HG02884 (cell line): ENCODE results near the gene FBLN5.
"Not testable (repeated sequence)": the region's sequence is repeated elsewhere in the genome, so short reads cannot be mapped to it uniquely, and the experiment has no call there.

Experiments used
- ATAC-seq: cut with Tn5 transposase; IDR thresholded peaks from one replicate; pipeline ENCODE4 v1.9.1; 2021; ENCODE audit warnings: mild to moderate bottlenecking, moderate library complexity; ENCODE audit not compliant: unreplicated experiment

FBLN5 gene

GRCh38 chr14:91910196-91910595 is 37.3 kb downstream of the FBLN5 start:
- ATAC-seq, result no peak

- ATAC-seq, result no peak
These were observed 41.1 kb downstream of the FBLN5 start for GRCh38 chr14:91906374-91906773.

GRCh38 chr14:91904956-91905645 is 42.4 kb downstream of the FBLN5 start:
- no peak for ATAC-seq

- ATAC-seq, result no peak
These were observed 43.0 kb downstream of the FBLN5 start for GRCh38 chr14:91904483-91904882.

- no peak for ATAC-seq
These were observed 44.4 kb downstream of the FBLN5 start for GRCh38 chr14:91903070-91903469.

GRCh38 chr14:91902336-91902735 is 45.2 kb downstream of the FBLN5 start:
- no peak for ATAC-seq

- no peak for ATAC-seq
These were observed 45.9 kb downstream of the FBLN5 start for GRCh38 chr14:91901449-91902226.

- ATAC-seq, result no peak
These were observed 47.7 kb downstream of the FBLN5 start for GRCh38 chr14:91899806-91900205.

GRCh38 chr14:91899213-91899612 is 48.3 kb downstream of the FBLN5 start:
- ATAC-seq, result no peak

- no peak for ATAC-seq
These were observed 49.1 kb downstream of the FBLN5 start for GRCh38 chr14:91898372-91898771.

GRCh38 chr14:91897716-91898115 is 49.8 kb downstream of the FBLN5 start:
- not testable (repeated sequence) for ATAC-seq

- no peak for ATAC-seq
These were observed 50.3 kb downstream of the FBLN5 start for GRCh38 chr14:91897106-91897701.

- no peak for ATAC-seq
These were observed 51.1 kb downstream of the FBLN5 start for GRCh38 chr14:91896419-91896818.

- no peak for ATAC-seq
These were observed 53.8 kb downstream of the FBLN5 start for GRCh38 chr14:91893669-91894068.

- ATAC-seq, result no peak
These were observed 54.5 kb downstream of the FBLN5 start for GRCh38 chr14:91893007-91893406.

GRCh38 chr14:91891721-91892220 is 55.7 kb downstream of the FBLN5 start:
- ATAC-seq, result no peak

- ATAC-seq, result no peak
These were observed 56.4 kb downstream of the FBLN5 start for GRCh38 chr14:91891101-91891500.

GRCh38 chr14:91890291-91890749 is 57.2 kb downstream of the FBLN5 start:
- no peak for ATAC-seq

GRCh38 chr14:91889477-91890211 is 57.9 kb downstream of the FBLN5 start:
- ATAC-seq, result no peak

GRCh38 chr14:91888641-91889476 is 58.6 kb downstream of the FBLN5 start:
- no peak for ATAC-seq
